NCI-H1417 treated with DMSO at 0.1 percent for 48 hours (cell line): ENCODE measurements around the gene EMILIN3.

ENCODE experiments used
- DNase-seq: peaks from one replicate; lab custom pipeline; 2025; lab: John Stamatoyannopoulos, UW

Gene EMILIN3, protein sequence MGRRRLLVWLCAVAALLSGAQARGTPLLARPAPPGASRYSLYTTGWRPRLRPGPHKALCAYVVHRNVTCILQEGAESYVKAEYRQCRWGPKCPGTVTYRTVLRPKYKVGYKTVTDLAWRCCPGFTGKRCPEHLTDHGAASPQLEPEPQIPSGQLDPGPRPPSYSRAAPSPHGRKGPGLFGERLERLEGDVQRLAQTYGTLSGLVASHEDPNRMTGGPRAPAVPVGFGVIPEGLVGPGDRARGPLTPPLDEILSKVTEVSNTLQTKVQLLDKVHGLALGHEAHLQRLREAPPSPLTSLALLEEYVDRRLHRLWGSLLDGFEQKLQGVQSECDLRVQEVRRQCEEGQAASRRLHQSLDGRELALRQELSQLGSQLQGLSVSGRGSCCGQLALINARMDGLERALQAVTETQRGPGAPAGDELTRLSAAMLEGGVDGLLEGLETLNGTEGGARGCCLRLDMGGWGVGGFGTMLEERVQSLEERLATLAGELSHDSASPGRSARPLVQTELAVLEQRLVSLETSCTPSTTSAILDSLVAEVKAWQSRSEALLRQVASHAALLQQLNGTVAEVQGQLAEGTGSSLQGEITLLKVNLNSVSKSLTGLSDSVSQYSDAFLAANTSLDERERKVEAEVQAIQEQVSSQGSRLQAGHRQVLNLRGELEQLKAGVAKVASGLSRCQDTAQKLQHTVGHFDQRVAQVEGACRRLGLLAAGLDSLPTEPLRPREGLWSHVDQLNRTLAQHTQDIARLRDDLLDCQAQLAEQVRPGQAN

DNA sequence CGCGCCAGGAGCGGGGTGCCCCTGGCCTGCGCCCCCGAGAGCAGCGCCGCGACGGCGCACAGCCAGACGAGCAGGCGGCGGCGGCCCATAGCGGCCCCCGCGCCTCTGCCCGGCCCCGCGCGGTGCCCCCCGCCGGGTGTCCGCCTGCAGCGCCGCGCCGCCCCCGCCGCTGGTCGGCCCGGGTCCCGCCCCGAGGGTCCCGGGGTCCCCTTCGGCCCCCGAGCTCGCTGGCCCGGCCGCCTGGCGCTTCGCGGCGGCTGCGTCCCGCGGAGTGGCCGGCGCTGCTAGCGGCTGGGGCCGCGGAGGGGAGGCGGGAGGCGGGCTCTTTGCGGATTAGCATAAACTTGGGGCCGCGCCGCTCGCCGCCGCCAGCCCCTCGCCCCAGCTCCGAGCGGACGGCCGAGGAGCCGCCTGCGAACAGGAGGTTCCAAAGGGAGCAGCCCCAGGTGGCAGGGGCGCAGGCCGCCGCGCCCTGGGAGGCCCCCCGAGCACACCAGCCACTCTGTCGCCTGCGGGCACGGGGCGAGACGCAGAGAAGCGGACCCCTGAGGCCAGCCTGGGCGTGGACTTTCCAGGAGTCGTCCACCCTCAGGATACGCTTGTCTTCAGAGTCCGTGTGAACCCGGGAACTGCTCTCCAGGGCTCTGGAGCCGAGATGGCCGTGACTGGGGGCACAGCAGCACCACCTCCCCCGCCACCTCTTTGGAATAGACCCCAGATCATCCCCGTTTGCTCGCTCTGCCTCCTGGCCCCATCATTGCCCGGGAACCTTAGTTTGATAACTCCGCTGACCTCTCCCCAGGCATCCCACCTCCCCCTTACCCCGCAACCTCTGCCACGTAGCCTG lies at the start of gene EMILIN3:
Gene EMILIN3, minus strand, starts transcription at position 273 of the 847 bp plus-strand sequence. Its CDS starts 184 bp downstream, at position 89.
- no peak for DNase-seq

DNA sequence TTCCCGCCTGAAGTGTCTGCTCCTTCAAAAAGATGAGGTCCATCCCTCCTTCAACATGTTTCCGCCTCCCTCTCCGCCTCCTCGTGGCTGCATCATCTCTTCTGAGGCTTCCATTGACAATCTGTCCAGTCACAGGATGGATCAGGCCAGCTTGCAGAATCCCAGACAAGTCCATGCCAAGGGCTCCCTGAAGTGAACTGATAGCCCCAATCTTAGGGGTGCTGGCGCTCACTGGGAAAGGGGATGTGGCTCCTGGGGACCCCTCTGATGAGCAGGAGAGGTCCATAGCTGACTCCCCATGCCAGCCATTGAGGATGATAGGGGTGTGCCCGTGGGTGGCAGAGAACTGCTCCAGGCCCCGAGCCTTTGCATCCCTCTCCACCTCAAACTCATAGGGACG lies 48.6 kb upstream of the EMILIN3 start:
- DNase-seq, result no peak

DNA sequence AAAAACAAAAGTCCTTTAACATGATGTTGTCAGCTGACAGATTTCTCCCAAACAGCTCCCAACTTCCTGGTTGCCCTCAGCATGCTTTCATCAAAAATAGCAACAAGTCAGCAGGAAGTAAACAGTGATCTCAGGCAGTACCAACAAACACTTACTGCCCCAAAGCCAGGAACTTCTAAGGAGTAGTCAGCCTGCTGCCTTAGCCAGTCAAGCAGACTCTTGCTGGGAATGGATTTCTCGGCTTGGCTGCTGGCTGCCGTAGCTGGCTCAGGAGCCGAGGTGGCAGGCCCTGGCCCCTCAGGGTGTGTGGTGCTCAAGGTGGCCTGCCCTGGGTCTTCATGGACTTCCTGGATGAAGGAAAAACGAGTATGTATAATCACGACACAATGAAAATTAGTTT lies 46.6 kb upstream of the EMILIN3 start:
- DNase-seq, result no peak

DNA sequence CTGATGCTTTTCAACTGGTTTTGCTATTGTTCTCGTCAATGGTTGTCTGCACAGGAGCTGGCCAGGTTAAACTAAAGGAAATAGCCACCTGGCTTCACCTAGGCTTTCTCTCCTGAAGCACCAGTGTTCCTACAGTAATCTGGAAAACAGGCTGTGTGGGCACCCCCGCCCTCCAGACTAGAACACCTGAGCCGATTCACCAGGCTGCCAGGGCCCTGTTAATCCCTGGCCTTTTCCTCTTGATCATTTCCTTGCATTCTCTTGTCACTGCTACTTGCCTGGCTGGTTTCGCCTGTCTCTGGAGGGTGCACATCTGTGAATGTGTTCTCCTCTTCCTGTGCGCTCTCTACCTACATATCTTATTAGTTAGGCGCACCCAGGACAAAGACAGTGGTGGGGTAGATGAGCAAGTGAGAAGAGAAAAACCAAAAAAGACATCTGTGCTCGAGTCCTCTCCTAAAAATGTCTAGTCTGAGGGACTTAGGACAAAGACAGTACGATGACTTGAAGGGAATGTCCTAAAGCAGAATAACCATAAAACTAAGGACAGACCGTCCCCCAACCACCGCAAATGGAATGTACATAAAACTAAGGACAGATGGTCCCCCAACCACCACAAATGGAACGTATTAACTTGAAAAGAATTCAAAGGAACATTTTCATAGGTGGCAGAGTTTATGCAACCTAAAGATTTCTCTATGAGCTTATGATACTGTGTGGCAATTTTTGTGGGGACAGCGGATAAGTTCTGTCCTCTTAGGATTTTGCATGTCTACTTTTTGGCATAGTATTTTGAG lies 45.9 kb upstream of the EMILIN3 start:
- DNase-seq, result no peak

DNA sequence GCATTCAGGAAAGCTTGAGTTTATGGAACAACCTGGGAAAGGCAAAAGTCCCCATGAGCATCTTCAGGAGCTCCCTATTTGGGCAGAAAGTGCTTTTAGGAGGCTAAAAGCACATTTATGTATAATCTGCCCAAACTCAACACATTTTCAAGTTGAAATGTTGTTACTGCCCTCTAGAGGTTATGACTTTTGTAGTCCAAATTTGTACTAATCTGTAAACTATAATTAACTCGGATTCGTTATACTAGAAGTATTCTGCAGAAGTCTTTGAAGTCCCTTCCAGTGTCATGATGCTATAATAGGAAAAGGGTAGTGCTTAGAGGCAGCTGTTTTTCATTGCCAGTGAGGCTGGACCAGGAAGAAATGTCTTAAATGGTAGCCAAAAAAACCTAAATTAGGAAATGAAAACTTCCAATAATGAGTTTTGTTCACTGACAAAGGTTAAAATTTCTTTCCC lies 44.8 kb upstream of the EMILIN3 start:
- no peak for DNase-seq

DNA sequence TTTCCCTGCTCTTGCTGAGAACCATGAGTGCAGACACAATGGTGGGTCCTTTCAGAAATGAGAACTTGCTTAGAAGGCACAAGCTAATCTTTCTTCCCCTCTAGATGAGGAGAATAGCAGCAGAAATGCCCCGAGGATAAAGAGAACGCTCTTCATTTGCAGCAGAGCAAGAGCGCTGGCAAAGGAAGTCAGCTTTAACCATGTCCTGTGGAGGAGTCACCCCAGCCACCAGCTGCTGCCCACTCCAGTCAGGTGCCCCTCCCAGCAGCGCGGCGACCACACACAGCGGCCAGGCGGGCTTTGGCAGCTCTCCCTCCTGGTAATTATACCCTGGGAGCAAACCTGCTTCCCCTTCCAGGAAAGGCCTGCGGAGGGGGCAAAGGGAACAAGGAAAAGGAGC lies 42.4 kb upstream of the EMILIN3 start:
- peak; percentile 41 for DNase-seq

DNA sequence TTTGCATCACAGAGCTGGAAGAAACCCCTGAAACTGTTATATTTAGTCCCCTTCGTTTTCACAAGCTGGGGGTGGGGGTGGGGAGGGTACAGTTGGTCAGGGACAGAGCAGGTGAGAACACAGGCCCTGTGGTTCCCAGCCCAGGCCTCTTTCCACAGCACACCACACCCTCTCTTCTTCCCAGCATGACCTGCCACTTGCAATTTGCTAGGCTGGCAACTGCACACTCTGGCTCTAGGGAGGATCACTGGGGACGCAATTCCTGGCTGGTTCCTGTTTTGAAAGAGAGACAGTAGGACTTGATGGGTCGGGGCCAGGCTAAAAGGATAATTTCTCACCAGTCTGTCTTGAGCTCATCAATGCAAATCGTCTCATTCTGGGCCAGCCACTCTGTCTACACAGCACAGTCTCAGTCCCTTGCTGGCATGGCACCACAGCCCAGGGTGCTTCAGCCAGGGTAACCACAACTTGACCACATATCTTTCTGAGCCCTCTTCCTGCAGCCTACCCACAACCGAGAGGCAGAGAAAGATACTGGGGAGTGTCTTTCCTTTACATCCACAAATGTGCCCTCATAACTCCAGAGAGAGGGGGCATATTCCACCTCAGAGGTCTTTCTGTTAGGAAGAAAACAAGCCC lies 41.7 kb upstream of the EMILIN3 start:
- no peak for DNase-seq

DNA sequence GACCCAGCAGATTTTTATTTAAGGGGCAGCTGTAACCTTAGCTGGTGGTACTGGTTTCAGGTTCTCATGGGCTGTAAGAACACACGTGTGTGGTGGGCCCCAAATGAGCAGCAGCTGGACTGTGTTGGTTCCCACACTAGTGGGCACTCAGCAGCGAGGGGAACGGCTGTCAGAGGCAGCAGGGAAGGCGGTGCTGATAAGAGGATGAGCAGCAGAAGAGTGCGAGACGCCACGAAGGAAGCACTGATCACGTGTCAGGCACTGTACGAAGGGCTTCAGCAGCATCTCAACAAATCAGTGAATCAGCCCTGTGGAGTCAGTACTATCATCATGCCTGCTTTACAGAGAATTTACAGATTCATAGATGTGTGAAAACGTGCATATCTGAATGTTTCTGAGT lies 41.0 kb upstream of the EMILIN3 start:
- DNase-seq, result no peak

DNA sequence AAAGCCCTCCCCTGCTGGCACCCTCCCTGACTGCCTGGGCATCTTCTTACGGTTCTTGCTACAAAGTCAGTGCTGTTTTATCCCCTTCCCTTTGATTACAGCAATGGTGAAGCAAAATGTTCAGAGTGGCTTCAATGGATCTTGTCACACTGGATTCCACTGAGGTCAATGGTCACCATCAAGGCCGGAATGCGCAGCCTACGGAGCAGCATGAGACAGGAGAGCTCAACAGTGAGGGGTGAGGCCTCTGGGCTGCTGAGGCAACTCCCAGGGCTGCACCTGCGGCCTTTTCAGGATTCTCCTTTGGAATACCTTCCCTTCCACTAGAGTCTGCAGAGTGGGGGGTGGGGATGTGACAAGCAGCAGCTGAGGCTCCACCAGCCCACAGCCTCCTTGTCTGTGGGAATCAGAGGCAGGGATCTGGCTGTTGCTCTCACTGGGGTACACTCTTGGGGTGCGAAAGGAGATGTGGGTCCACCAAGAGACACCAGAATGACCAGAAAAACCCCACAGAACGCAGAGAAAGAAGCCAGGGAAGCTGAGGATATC lies 40.4 kb upstream of the EMILIN3 start:
- DNase-seq, result no peak

DNA sequence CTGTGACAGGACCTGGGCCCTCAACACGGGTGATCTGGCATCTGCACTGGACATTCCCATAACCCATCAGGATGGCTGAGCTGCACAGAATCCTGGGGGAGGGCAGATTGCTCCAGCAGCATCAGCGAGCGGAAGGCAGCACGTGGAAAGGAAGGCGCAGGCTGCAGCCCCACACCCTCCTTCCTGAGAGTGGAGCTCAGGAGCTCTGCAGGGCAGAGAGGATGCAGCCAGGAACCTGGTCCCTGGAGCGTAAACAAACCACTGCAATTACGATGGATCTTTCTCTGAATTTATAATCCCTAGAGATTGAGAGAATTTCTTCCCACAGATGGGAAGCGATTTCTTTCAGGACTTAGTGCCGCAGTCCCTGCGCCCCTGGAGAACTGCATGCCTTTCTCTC lies 39.7 kb upstream of the EMILIN3 start:
- no peak for DNase-seq

DNA sequence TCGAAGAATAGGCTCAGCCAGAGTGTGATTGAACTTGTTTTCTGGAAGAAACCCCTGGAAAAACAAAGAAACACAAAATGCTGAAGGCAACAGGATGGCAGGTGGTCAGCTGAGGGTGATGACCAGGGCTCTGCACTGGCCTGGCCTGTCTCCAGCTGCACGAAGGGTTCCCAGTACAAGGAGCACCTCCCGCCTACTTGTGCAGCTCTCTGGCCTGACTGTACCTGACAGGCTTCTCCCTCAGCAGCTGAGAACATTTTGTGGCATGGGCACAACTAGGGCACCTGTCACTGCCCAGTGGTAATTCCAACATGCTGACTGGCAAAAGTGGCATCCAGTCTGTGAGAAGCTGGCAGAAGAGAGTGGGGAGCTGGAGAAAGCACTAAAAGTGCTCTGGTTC lies 38.8 kb upstream of the EMILIN3 start:
- DNase-seq, result no peak

DNA sequence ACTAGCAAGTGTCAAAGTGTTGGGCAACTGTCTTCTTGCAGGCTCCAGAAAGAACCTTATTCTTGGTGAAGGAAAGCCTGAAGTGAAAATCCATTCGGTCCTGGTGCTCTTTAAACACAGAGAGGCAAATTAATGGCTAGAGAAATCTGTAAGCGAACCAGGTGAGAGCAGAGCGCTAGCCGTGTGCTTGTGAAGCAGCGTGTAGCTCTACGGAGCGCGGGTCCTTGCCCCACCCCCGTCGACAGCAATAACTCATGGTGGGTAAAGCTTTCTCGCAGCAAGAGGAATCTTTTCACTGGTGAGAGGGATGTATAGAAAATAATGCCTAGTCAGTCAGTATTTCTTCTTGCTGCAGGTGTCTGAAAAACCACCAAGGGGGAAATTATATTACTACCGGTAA lies 37.0 kb upstream of the EMILIN3 start:
- no peak for DNase-seq

DNA sequence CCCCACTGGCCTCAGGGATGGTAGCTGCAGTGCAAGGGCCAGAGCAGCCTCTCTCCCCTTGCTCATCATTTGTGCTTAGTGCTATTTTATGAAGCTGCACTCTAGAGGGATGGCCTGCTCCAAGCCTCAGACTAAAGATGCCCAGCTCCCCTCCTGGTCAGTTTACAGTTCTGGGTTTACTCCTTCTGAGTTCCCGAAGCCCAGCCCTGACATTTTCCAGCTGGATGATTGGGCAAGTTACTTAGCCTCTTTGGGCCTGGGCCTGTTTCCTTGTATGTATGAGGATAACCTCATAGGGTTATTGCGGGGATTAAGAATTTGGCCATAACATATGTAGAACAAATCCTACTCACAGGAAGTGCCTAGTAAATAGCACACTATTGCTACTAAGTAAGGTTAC lies 31.8 kb upstream of the EMILIN3 start:
- no peak for DNase-seq

DNA sequence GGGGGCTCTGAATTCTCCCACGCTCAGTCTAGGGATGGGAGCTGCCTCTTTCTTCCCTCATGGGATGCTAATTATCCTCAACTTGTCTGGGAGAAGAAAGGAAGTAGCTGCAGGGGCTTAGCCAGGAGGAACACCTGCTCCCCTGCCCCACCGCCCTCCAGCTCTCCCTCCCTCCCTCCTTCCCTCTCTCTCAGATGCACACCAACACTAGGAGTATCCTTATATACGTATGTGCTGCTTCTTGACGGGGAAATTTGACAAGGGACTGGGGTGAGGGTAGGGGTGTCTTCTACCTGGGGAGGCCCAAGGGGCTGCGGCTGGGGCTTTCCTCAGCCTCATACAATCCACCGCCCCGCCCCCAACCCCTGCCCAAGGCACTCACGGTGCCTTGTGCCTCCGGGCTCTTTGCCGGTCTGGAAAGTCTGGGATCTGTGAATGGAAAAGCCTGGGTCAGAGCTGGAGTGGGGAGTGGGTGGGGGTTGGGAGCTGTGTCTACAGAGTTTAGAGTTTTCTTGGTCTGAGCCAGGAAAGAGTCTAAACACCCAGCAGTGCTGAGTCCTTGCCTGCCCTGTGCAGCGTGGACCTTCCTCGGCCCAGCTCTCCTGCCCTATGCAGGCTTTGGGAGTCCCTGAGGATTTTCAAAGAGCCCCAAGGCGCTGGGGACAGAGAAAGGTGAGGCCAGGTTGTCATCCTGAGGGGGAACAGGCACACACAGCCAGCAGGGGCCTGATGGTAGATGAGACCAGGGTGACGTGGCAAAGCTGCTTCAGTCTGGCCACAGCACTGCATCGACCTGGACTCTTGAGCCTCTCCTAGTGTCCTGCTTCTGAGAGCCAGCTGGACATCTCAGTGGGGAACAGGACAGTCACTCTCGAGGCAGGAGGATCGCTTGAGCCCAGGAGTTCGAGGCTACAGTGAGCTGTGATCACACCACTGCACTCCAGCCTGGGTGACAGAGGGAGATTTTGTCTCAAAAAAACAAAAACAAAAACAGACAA lies 29.3 kb upstream of the EMILIN3 start:
- no peak for DNase-seq

DNA sequence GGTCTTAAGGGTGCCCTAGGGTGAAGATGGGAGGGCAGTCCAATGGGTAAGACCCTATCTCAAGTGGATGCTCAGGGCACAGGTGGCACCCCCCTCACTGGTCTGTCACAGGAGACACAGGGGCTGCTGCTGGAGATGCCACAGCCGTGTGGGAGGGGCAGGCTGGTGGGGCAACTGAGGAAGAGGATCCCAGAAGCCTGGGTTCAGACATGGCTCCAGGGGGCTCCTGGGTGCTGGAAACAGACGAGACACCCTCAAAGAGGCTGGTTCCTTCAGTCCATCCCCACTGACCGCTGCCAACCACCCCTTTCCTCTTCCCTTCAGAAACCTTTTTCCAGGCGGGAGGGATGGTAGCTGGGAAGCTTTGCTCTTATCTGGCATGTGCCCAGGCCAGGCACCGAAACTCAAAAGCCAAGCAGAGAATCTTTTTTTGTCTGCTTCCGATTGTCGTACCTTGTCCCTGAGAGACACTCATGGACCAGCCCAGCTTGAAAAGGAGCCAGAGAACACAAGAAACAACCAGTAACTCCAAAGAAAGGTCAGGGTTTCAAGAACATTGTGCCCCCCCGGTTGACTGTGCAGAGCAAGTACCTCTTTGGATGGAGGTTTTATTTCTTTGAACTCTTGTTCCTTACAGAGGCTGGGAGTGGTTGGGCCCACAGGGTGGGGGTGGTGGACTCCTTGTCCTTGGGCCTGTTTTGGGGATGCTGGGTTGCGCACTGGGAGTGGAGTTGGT lies 28.5 kb upstream of the EMILIN3 start:
- no peak for DNase-seq

DNA sequence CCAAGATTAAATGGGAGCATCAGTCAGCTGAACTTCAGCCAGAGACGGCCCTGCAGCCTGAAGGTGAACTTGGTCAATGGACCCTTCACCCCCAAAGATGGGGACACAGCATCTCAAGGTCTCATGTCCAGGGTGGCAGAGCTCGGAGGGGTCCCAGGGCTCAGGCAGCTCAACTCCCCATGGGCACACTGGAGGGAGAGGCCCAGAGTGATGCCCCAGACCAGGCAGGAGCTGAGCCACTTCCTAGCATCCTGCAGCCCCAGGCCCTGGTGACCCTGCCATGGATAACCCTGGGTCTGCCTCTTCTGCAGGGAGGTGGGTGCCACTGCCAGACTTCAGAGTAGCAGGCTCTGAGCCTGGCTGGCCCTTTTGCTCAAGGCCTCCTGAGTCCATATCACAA lies 27.5 kb upstream of the EMILIN3 start:
- no peak for DNase-seq

DNA sequence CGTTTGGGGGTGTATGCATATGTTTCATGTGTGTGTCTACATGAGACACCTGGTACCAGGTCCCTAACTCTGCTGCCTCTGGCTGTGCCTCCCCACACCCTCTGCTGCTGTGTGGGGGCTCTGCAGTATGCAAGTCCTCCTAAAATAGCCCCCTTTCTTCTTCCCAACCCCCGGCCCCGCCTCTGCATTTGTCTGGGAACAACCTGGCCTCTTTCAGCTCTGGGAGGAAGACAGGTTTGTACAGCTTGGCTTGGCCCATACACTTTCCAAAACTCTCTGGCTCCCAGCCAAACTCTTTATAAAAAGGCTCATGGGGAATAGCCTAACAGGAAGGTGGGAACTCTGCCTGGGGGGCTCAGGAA lies 27.1 kb upstream of the EMILIN3 start:
- DNase-seq, result no peak

DNA sequence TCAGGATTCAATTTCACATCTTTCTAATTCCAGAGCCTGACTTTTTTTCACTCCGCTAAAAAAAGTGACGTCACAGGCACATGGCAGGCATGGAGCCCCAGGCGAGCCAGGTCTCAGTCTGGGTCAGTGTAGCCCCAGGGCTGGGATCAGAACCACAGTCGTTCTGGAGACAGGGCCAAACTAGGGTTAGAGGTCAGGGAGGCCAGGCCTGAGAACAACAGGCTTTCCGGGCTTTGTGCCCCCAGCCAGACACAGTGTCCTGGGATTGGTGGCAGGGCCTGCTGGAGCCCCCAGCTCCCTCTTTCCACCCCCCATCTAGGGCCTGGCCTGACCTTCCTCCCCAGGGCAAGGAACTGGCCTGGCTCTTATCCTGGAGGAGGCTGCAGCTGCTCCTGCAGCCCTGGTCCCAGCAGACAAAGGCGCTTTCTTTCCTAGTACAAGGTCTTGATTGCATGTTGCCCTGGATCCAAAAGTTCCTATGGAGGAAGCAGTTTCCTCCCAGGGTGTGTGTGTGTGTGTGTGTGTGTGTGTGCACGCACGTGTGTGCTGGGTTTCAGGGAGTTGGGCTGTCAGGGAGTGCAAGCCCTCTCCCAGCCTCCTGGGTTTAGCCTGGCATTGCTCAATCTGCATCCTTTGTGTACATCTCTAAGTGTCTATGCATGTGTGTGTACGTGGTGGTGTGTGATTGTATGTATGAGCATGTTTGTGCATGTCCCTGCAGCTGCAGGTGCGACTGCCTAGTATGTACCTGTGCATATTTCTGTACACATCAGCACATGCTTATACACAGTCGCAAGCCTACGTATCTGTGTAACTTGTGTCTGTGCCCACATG lies 26.5 kb upstream of the EMILIN3 start:
- DNase-seq, result no peak
